Vagina (tissue), 2 donors: ENCODE results near the gene DCLRE1A.

Source experiments
- CTCF ChIP-seq, 3 experiments: fragments of 450-650 bp in 2 of 3; fragments of 200-600 bp in 1 of 3; sonication (generic) in 1 of 3; IDR thresholded peaks; one replicate each; pipeline ENCODE4 v1.5.1; 2017 to 2019; ENCODE audit warnings: antibody characterized with exemption in 3 of 3, mild to moderate bottlenecking in 2 of 3, moderate library complexity in 2 of 3
- POLR2A ChIP-seq, 2 donors: fragments of 450-650 bp; IDR thresholded peaks; one replicate each; pipeline ENCODE4 v1.6.1; 2017; ENCODE audit warnings: antibody characterized with exemption in 2 of 2, mild to moderate bottlenecking in 2 of 2, moderate library complexity in 2 of 2

GRCh38 chr10:113895018-113895417 is 41.1 kb upstream of the DCLRE1A start:
- TF ChIP-seq CTCF (IDR thresholded peaks at IDR 0.05), result no peak
- TF ChIP-seq POLR2A (IDR thresholded peaks at IDR 0.05), result no peak
